Ishikawa (cell line): Measurements from ENCODE around the gene MLX.

Experiments
- EP300 ChIP-seq: IDR thresholded peaks from 2 replicates; pipeline ENCODE4 v1.6.1; 2012; ENCODE audit warnings: borderline replicate concordance
- RAD21 ChIP-seq: IDR thresholded peaks from 2 replicates; pipeline ENCODE4 v1.6.1; 2012; ENCODE audit warnings: low read depth
- TAF1 ChIP-seq: IDR thresholded peaks from 2 replicates; pipeline ENCODE4 v1.6.1; 2012; ENCODE audit warnings: low read depth, mild to moderate bottlenecking
- YY1 ChIP-seq: IDR thresholded peaks from 2 replicates; pipeline ENCODE4 v1.6.1; 2012; ENCODE audit warnings: low read depth

- TF ChIP-seq YY1 (no peak), TAF1 (no peak), RAD21 (no peak), EP300 (no peak)
Measured at GRCh38 chr17:42585353-42585752, 18.5 kb downstream of the MLX start.
